Breast epithelium (tissue), 3 donors: ENCODE measurements around the gene SDCBP2.

Experiments used
- CTCF ChIP-seq, 3 donors: fragments of 450-650 bp; IDR thresholded peaks; one replicate each; pipeline ENCODE4 v1.5.1; 2016 to 2017; ENCODE audit warnings: antibody characterized with exemption in 3 of 3, mild to moderate bottlenecking in 3 of 3, moderate library complexity in 3 of 3
- POLR2A ChIP-seq: fragments of 450-650 bp; IDR thresholded peaks from one replicate; pipeline ENCODE4 v1.6.1; 2016; ENCODE audit warnings: antibody characterized with exemption, mild to moderate bottlenecking, moderate library complexity
- POLR2AphosphoS5 ChIP-seq, 3 donors: sonication (generic); formaldehyde crosslinking; IDR thresholded peaks; one replicate each; pipeline ENCODE4 v1.6.1; 2017; ENCODE audit warnings: antibody characterized with exemption in 3 of 3

- TF ChIP-seq CTCF (IDR thresholded peaks at IDR 0.05), result no peak
- no peak for TF ChIP-seq POLR2AphosphoS5 (IDR thresholded peaks at IDR 0.05)
- TF ChIP-seq POLR2A, result no peak
Measured at GRCh38 chr20:1319051-1319450, 9.9 kb downstream of the SDCBP2 start.
